ENCODE data around the gene ATP8A2. TPM values are rescaled to one million over a fixed set of nuclear protein-coding genes. Genes with fewer than 3 reads are reported as not detected.

Gene ATP8A2
- polyA plus RNA-seq, 3 donors = not detected

DNA sequence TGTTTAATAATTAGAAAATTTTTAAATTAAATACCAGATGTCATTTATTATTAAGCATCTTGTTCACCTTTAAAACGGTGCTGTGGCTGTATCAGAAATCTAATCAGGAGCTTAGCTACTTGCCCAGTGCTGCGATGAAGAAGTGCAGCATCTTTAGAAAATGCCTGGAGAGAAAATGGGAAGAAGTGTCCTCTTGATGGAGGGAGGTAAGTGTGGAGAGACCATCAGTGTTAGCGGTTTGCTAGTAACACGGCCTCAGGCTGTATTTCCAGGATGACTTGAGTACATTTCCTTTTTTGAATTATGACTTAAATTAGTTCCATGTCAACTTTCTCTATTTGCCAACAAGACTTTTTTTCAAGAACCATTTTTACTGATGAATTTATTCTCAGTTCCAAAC, 605.9 kb downstream of the ATP8A2 start:
- Histone ChIP-seq H3K79me2 (ENCODE audit: insufficient read depth, low read length) (no peaks in the 10 kb centered on the region), H3K4me2 (replicated peaks; ENCODE audit: extremely low read depth, low read length, poor library complexity, severe bottlenecking) (no peak overlapping the region), H4K20me1 (ENCODE audit: insufficient read depth, low read length) (no peaks in the 10 kb centered on the region), H3K9ac (ENCODE audit: insufficient read depth, low read length, poor library complexity, severe bottlenecking) (no peak overlapping the region), H3K27ac (ENCODE audit: low read depth in 1 of 2, low read length in 2 of 2) (no peak overlapping the region), H3K9me3 (replicated peaks in 1 of 2; ENCODE audit: control insufficient read depth in 1 of 2, insufficient read depth in 1 of 2, low read length in 2 of 2) (no peaks in the 10 kb centered on the region), H3K4me1 (ENCODE audit: control insufficient read depth in 1 of 2, insufficient read depth in 2 of 2, low read length in 2 of 2) (no peaks in the 10 kb centered on the region), H3K36me3 (replicated peaks in 1 of 2; ENCODE audit: control insufficient read depth in 1 of 2, insufficient read depth in 2 of 2, low read length in 2 of 2) (no peaks in the 10 kb centered on the region), H2AFZ (ENCODE audit: insufficient read depth, low read depth, low read length, poor library complexity, severe bottlenecking) (no peak overlapping the region), H3K4me3 (replicated peaks in 1 of 3; ENCODE audit: low read depth in 2 of 3, low read length in 3 of 3) (no peak overlapping the region), H3K27me3 (ENCODE audit: control insufficient read depth in 2 of 2, insufficient read depth in 2 of 2, low read length in 2 of 2) (peaks cover 0 to 13% of the 10 kb centered on the region in 2 donors)
- DNase-seq = no peak
- peaks cover 0 to 5% (median 2%) of the 10 kb centered on the region in 7 donors for H3K9me3 Mint-ChIP-seq
- H3K4me1 Mint-ChIP-seq = peaks cover 4% of the 10 kb centered on the region
- H3K36me3 Mint-ChIP-seq = no peaks in the 10 kb centered on the region
- peaks cover 10 to 20% (median 17%) of the 10 kb centered on the region in 3 donors for H3K27me3 Mint-ChIP-seq (ENCODE audit: low read depth in 3 of 3)
- intact Hi-C loops (cut with micrococcal nuclease) = no loop called here
- H3K4me3 Mint-ChIP-seq = no peak overlapping the region
- H3K27ac Mint-ChIP-seq = no peak overlapping the region
- WGBS (ENCODE audit: insufficient coverage) = 63% methylated on average over 1 of the region's 4 CpGs
- TF ChIP-seq, protein P1, sequence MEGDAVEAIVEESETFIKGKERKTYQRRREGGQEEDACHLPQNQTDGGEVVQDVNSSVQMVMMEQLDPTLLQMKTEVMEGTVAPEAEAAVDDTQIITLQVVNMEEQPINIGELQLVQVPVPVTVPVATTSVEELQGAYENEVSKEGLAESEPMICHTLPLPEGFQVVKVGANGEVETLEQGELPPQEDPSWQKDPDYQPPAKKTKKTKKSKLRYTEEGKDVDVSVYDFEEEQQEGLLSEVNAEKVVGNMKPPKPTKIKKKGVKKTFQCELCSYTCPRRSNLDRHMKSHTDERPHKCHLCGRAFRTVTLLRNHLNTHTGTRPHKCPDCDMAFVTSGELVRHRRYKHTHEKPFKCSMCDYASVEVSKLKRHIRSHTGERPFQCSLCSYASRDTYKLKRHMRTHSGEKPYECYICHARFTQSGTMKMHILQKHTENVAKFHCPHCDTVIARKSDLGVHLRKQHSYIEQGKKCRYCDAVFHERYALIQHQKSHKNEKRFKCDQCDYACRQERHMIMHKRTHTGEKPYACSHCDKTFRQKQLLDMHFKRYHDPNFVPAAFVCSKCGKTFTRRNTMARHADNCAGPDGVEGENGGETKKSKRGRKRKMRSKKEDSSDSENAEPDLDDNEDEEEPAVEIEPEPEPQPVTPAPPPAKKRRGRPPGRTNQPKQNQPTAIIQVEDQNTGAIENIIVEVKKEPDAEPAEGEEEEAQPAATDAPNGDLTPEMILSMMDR (IDR thresholded peaks at IDR 0.05) = no peak

DNA sequence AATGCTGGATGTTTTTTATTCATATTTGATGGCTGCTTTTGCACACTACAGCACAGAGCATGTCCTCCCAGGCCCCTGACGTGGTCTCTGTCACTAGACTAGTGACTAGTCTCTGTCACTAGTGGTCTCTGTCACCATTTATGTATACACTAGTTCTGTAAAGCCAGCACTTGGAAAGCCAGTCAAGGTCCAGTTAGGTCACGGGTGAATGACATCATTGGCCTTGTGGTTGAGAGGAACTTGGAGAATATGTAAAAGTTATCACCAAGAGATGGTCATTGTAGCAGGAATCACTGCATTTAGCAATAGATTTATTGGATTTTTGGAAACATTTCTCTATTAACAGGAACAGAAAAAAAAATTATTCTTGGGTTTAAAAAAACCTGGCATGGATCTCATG, 607.2 kb downstream of the ATP8A2 start:
- no peak overlapping the region for H2AFZ ChIP-seq (ENCODE audit: insufficient read depth, low read depth, low read length, poor library complexity, severe bottlenecking)
- TF ChIP-seq, protein P1 (IDR thresholded peaks at IDR 0.05) = no peak
- H3K9me3 ChIP-seq (replicated peaks in 1 of 2; ENCODE audit: control insufficient read depth in 1 of 2, insufficient read depth in 1 of 2, low read length in 2 of 2) = no peaks in the 10 kb centered on the region
- H3K4me1 ChIP-seq (ENCODE audit: control insufficient read depth in 1 of 2, insufficient read depth in 2 of 2, low read length in 2 of 2) = no peaks in the 10 kb centered on the region
- no peaks in the 10 kb centered on the region for H4K20me1 ChIP-seq (ENCODE audit: insufficient read depth, low read length)
- peaks cover 0 to 13% of the 10 kb centered on the region in 2 donors for H3K27me3 ChIP-seq (ENCODE audit: control insufficient read depth in 2 of 2, insufficient read depth in 2 of 2, low read length in 2 of 2)
- no peaks in the 10 kb centered on the region for H3K79me2 ChIP-seq (ENCODE audit: insufficient read depth, low read length)
- Mint-ChIP-seq H3K27ac (no peak overlapping the region), H3K4me1 (peaks cover 4% of the 10 kb centered on the region), H3K9me3 (peaks cover 0 to 5% (median 3%) of the 10 kb centered on the region in 7 donors), H3K27me3 (ENCODE audit: low read depth in 3 of 3) (peaks cover 10 to 18% (median 14%) of the 10 kb centered on the region in 3 donors), H3K36me3 (no peaks in the 10 kb centered on the region), H3K4me3 (no peak overlapping the region)
- 100% methylated on average over 1 of the region's 2 CpGs for WGBS (ENCODE audit: insufficient coverage)
- DNase-seq = no peak
- H3K4me3 ChIP-seq (replicated peaks in 1 of 3; ENCODE audit: low read depth in 2 of 3, low read length in 3 of 3) = no peak overlapping the region
- H3K4me2 ChIP-seq (replicated peaks; ENCODE audit: extremely low read depth, low read length, poor library complexity, severe bottlenecking) = no peak overlapping the region
- H3K27ac ChIP-seq (ENCODE audit: low read depth in 1 of 2, low read length in 2 of 2) = no peak overlapping the region
- no peak overlapping the region for H3K9ac ChIP-seq (ENCODE audit: insufficient read depth, low read length, poor library complexity, severe bottlenecking)
- no peaks in the 10 kb centered on the region for H3K36me3 ChIP-seq (replicated peaks in 1 of 2; ENCODE audit: control insufficient read depth in 1 of 2, insufficient read depth in 2 of 2, low read length in 2 of 2)
- intact Hi-C loops (cut with micrococcal nuclease) = no loop called here

Measured in CD14-positive monocyte (primary cell).